GM21447 (cell line): ENCODE results near the gene IFT22.
A peak's percentile ranks its signal among the peaks of the same experiment; 100 is the strongest.
"Not testable (repeated sequence)": the region's sequence is repeated elsewhere in the genome, so short reads cannot be mapped to it uniquely, and the experiment has no call there.

Experiments used
- ATAC-seq: cut with Tn5 transposase; IDR thresholded peaks from one replicate; pipeline ENCODE4 v1.9.1; 2021; ENCODE audit not compliant: unreplicated experiment

The IFT22 gene

DNA sequence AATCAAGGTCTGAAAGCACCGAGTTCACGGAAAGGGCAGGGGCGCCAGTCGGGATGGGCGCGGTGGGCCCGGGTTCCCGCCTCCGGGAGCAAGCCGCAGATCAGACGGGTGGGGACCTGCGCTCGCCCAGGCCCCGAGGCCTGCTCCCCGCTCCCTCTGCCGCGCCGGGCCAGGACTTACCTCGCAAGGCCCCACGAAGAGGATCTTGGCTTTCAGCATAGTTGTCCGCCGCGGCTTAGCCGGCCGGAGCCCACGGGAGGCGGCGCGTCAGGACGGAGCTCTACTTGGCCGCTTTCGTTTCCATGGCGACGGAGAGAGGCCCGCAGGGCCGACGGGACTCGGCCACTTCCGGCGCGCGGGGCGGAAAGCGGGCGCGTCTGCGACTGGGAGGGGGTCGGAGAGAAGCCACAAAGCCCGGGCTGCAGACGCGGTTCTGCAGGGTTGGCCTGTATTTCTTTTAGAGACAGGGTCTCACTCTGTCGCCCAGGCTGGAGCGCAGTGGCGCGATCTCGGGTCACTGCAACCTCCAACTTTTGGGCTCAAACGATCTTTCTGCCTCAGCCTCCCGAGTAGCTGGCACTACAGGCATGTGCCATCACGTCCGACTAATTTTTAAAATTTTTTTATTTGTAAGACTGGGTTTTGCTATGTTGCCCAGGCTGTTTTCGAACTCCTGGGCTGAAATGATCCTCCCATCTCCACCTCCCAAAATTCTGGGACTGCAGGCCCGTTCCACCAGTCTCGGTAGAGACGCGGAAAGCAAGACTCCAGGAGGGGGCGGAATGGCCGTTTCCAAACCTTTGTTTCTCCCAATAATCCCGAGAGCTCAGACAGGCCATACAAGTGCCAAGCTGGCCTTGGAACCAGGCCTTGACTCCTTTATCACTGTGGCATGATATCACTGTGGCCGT lies at the start of gene IFT22:
Gene IFT22, minus strand, starts transcription at position 322 of the 911 bp plus-strand sequence. Its CDS starts 103 bp downstream, at position 219.
- ATAC-seq, result peak; percentile 96

DNA sequence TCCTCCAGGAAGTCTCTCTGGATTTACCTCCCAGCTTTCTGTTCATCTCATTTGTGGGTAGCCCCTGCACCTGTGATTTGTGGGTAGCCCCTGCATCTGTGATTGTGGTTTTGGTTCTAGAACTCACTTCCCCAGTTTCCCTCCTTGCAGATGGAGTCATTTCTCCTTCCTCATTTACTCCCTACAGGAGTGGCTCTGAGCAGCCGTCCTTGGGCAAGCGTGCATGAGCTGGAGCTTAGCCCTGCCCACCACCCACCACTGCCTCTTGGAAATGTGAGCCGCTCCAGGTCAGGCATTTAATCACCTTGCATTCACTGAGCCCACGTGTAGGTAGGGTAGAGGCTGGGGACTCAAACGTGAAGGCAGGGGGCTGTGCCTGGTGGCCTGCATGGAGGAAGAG lies 49.2 kb upstream of the IFT22 start:
- no peak for ATAC-seq

DNA sequence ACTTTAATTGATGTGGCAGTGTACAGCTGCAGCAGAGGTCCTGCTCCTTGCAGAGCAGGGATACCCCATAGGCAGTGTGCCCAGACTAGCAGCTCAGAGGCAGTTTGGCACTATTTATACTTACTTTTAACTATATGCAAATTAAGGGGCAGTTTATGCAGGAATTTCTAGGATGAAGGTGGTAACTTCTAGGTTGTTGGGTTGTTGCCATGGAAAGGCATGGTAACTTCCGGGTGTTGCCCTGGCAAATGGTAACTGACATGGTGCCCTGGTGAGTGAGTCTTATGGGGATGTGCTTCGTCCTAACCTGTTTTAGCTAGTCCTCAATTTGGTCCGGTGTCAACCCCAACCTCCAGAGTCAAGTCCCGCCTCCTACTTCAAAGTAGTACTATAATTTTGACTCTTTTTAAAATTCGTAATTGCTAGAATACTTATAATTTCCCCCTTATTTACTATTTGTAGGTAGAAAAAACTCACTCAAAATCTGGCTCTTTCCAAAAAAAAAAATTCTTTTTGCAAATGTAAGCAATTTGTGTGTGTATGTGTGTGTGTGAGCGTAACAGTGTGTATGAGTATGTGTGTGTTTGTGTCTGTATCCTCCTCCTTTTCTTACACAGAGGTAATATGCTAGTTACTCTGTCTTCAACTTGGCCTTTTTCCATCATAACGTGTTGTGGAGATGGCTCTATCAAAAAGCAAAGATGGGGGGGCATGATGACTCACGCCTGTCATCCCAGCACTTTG lies 47.0 kb upstream of the IFT22 start:
- no peak for ATAC-seq

DNA sequence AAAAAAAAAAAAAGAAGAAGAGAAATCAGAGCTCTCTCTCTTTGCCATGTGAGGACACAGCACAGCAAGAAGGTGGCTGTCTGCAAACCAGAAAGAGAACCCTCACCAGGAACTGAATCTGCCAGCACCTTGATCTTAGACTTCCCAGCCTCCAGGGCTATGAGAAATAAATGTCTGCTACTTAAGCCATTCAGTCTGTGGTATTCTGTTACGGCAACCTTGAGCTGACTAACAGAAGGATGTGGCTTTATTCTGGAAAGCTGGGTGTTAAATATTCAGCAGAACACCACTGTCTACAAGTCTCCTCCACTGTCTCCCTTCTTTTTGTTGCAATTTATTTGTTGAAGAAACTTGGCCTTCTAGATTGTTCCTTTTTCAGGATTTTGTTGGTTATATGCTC lies 46.1 kb upstream of the IFT22 start:
- no peak for ATAC-seq

DNA sequence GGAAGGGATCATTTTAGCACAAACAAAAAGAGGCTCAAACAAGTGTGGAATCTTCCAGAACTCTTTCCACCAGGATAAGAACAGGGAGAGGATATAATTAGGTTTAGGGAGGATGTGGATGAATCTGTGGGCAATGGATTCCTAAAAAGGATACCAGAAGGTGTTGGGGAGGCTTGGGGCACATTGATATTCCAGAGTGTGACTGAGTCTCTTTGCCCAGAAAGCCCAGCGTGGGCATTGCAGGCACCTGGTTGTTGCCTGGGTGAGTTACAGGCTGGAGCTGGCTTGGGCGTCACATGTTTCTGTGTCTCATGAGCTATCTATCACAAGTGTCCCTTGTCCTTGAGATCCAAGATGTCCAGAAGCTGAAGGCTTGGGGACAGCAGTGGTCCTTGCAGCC lies 44.3 kb upstream of the IFT22 start:
- no peak for ATAC-seq

DNA sequence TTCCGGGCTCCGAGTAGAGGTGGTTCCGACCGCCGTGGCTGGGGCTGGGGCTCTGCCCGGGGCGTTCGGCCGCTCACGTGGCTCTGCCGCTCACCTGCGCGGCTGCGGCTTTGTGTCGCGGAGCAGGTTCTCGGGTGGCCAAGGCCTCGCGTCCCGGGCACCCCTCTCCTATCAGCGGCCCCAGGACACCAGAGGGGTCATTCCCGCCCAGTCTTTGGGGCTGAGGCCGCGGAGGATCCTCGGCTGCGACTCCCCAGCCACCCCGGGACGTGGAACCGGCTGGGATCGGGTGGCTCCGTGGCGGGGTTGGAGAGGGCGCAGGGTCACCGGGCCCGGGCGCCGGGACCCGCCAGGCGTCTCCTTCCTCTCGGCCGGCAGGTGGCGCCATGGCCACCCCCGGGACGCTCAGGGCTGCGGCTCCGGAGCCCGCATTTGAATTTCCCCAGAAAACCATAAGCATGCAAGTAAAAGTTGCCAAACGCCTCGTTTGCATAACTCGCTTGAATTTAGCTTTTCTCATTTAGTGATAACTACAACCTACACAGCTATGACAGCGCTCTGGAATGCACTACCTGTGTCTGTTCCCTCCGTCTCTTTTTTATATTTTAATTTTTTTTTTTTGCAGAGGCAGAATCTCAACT lies 42.2 kb upstream of the IFT22 start:
- no peak for ATAC-seq

DNA sequence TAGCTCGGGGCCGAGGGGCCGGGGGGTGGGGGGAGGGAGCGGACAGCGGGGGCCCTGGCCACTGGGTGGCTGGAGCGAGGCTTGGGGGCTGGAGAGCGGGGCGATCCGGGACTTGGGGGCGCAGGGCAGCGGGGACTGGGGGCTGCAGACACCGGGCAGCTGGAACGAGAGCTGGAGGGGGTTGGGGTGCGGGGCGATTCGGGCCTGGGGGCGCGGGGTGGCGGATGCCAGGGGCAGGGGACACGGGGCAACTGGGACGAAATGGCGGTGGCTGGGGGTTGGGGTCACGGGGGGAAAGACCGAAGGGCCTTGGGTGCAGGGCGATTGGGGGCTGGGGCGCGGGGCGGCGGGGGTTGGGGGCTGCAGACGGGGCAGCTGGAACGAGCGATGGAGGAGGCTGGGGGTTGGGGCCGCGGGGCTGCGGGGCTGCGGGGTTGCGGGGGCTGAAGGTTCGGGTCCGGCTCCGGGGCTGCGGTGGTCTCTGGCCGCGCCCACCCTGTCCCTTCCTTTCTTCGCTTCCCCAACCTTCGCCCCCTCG lies 41.7 kb upstream of the IFT22 start:
- ATAC-seq, result no peak

DNA sequence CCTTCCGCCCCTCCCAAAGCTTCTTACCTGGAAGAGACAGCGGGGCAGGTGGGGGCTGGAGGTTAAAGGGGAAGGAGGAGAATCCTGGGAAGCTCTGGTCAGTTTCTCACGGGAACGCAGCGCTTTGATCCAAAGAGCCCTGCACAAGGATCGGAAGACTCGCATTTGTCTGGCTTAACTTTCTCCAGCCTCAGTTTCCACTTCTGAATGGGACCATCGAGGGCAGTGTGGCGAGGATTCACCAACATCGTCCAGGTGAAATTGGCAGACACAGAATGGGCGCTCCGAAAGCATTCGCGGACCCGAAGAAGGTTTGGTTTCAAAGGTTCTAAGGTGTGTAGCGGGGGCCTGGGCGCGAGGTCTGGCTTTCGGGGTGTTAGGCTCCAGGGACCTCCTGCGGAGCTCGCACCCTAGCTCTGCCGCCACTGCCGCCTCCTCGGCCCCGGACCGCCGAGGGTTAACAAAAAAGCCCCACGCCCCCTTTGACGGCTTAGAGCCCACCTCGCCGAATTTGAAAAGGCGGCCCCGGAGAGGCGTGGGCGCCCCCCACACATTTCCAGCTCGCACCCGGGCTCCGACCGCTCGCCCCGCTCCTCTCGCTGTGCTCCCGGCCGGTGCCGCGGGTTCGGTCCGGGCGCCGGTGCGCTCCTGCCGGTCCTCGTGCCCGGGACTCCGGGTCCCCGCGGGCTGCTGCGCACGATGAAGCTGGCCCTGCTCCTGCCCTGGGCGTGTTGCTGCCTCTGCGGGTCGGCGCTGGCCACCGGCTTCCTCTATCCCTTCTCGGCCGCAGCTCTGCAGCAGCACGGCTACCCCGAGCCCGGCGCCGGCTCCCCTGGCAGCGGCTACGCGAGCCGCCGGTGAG lies 41.0 kb upstream of the IFT22 start, which contains the start of gene COL26A1:
Gene COL26A1, plus strand, starts transcription at position 542 of the 862 bp plus-strand sequence. Its CDS starts 158 bp downstream, at position 700.
- no peak for ATAC-seq

DNA sequence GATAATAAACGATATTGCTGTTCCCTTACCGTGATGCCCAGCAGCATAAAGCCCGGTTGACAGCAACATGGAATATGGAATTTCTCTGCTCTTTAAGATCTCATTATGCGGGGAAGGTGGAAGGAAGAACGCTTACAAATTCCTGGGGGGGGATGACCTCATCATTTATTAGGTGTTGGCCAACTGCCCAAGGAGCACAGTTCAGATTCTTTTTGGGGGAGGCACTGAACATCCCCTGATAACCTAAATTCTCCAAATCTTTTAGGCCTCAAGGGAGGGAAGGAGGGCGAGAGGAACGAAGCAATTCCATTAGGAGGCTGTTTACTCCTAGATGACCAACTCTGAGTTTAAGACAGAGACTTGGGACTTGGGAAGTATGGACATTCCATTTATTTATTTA lies 35.8 kb upstream of the IFT22 start:
- ATAC-seq, result no peak

DNA sequence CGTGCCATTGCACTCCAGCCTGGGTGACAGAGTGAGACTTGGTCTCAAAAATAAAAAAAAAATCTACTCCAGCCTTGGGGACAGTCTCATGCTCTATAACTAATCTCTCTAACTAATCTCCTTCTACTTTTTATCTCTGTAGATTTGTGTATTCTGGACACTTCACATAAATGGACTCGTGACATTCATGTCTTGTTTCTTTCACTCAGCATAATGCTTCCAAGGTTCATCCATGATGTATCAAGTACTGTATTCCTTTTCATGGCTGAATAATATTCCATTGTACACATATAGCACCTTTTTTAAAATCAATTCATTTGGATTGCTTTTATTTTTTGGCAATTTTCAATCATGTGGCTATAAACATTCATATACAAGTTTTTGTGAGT lies 31.3 kb upstream of the IFT22 start:
- ATAC-seq, result no peak

DNA sequence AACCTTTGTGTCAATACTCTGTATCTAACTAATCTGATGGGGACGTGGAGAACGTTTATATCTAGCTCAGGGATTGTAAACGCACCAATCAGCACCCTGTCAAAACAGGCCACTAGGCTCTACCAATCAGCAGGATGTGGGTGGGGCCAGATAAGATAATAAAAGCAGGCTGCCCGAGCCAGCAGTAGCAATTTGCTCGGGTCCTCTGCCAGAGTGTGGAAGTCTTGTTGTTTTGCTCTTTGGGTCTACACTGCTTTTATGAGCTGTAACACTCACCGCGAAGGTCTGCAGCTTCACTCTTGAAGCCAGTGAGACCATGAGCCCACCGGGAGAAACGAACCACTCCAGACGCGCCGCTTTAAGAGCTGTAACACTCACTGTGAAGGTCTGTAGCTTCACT lies 27.7 kb upstream of the IFT22 start:
- ATAC-seq, result not testable (repeated sequence)

DNA sequence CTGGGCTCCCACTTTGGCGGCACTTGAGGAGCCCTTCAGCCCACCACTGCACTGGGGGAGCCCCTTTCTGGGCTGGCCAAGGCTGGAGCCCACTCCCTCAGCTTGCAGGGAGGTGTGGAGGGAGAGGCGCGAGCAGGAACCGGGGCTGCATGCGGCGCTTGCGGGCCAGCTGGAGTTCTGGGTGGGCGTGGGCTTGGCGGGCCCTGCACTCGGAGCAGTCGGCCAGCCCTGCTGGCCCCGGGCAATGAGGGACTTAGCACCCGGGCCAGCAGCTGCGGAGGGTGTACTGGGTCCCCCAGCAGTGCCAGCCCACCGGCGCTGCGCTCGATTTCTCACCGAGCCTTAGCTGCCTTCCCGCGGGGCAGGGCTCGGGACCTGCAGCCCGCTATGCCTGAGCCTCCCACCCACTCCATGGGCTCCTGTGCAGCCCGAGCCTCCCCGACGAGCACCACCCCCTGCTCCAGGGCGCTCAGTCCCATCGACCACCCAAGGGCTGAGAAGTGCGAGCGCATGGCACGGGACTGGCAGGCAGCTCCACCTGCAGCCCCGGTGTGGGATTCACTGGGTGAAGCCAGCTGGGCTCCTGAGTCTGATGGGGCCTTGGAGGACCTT lies 26.9 kb upstream of the IFT22 start:
- not testable (repeated sequence) for ATAC-seq

DNA sequence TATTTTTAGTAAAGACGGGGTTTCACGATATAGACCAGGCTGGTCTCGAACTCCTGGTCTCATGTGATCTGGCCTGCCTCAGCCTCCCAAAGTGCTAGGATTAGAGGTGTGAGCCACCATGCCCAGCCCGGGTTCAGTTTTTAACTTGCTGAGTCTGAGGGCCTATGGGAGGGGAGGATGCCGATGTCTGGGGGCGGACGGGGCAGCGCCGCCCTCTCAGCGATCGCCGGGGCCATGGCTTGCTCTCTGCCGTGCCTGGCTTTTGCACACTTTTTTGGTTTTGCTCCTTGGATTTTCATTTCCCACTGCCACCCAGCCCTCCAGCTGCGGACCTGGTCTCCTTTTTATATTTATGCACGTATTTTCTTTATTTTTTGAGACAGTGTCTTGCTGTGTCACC lies 25.9 kb upstream of the IFT22 start:
- no peak for ATAC-seq

DNA sequence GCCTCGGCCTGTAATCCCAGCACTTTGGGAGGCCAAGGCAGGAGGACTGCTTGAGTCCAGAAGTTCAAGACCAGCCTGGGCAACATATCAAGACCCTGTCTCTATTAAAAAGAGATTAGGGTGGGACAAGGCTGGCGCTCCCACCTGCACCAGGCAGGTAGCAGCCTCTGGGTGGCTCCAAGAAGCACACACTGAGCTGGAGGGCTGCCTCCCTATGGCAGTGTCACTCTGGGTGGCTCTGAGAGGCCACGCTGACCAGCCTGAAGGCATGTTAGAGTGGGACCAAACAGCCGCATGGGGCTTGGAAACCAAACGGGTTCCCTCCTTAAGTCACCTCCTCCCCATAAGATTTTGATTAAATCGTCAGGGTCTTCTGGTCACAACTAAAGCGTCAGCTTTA lies 21.3 kb upstream of the IFT22 start:
- no peak for ATAC-seq

DNA sequence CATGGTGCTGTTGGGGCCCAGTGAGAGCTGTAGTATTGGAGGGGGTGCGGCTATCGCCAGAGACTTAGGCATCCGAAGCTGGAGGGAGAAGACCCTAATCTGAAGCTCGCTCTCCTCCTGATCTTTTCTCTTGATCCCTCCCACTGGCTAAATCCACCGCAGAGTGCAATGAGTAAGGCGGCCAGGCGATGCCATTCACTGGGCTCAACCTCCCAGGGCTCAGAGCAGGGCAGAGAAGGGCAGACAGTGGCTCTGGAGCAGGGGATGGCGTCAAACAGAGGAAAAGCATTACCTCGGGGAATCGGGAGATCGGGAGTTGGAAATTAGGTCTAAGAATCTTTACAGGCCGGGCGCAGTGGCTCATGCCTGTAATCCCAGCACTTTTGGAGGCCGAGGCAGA lies 18.8 kb upstream of the IFT22 start:
- ATAC-seq, result no peak

DNA sequence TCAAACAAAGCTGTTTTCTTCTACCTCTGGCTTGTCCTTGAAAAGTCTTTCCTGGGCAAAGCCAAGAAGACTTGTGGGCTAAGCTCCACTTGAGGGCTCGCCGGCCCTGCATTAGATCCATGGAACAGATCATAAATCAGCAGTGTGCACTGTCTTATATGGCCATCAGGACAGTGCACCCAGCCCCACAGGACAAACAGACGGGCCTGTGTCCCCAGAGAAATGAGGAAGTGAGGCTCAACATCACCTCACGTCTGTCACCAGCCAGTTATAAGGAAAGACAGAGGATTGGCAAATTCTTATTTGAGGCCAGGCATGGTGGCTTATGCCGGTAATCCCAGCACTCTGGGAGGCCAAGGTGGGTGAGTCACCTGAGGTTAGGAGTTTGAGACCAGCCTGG lies 12.3 kb upstream of the IFT22 start:
- no peak for ATAC-seq

DNA sequence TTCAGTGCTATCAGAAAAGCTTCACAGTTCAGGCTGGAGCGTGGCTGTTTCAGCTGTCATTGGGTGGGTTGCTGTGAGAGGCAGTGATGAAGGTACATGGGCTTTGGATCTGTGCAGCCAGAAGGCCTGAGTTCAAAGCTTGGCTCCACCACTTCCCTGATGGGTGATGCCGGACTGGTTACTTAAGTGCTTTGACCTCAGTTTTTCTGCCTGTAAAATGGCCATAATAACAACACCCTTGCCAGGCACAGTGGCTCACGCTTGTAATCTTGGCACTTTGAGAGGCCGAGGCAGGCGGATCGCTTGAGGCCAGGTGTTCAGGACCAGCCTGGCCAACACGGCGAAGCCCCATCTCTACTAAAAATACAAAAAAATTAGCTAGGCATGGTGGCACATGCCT lies 10.4 kb upstream of the IFT22 start:
- no peak for ATAC-seq

DNA sequence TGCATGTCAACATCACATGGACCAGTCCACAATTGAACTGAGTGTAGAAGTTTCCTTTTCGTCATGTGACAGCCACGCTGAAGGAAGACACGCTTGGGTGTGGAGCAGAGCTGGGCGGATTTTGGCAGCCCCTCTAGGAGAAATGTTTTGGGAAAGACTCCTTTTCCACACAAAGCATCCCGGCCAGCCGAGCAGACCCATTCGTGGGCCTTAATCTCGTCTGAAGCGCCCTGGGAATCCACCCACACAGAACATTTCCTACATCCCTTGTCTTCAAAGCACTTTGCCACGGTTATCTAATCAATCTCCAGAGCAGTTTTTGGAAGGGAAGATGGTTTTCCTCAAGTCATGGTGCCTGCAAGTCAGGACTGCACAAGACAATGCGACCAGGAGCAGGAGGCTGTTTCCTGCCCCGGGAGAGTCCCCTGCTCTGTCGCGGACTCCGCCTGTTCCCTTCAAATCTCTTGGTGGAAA lies 8.4 kb upstream of the IFT22 start:
- no peak for ATAC-seq

DNA sequence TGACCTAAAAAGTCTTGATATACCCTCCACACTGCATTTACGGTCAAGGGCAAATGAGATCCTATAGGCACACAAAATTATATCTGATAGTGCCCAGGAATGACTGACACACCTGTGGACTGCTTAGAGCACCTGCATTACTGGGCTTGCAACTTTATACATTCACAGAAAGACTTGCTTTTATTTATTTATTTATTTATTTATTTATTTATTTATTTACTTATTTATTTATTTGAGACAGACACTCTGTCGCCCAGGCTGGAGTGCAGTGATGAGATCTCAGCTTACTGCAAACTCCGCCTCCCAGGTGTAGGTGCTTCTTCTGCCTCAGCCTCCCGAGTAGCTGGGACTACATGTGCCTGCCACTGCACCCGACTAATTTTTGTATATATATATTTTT lies 6.5 kb upstream of the IFT22 start:
- ATAC-seq, result no peak

DNA sequence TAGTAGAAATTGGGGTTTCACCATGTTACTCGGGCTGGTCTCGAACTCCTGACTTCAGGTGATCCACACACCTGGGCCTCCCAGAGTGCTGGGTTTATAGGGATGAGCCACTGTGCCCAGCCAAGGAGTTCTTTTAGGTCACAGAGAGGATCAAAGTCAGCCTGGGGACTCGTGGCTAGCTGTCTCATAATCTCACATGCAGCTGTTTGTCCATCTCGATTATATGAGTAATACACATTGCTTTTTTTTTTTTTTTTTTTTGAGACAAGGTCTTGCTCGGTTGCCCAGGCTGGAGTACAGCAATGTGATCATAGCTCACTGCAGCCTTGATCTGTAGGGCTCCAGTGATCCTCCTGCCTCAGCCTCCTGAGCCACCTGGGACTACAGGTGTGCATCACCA lies 2.2 kb downstream of the IFT22 start:
- no peak for ATAC-seq
